ENCODE results near the gene PGAP2.

DNA sequence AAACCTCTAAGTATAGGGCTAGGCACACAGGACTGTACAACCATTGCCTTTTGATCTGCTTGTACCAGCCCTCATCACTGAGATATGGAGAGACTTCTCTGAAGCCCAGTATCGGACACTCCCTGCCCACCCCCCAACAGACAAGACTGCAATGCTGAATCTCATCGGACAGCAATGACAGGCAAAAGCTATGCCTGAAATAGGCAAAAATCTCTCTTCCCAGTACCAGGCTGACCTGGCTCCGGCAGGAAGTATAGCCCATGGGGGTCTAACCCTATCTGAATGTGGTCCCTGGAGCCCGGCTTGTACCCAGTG is 25.9 kb downstream of the PGAP2 start:
- TF ChIP-seq POLR2A (IDR thresholded peaks at IDR 0.05): no peak
- TF ChIP-seq, protein P1, sequence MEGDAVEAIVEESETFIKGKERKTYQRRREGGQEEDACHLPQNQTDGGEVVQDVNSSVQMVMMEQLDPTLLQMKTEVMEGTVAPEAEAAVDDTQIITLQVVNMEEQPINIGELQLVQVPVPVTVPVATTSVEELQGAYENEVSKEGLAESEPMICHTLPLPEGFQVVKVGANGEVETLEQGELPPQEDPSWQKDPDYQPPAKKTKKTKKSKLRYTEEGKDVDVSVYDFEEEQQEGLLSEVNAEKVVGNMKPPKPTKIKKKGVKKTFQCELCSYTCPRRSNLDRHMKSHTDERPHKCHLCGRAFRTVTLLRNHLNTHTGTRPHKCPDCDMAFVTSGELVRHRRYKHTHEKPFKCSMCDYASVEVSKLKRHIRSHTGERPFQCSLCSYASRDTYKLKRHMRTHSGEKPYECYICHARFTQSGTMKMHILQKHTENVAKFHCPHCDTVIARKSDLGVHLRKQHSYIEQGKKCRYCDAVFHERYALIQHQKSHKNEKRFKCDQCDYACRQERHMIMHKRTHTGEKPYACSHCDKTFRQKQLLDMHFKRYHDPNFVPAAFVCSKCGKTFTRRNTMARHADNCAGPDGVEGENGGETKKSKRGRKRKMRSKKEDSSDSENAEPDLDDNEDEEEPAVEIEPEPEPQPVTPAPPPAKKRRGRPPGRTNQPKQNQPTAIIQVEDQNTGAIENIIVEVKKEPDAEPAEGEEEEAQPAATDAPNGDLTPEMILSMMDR (IDR thresholded peaks at IDR 0.05): no peak
- TF ChIP-seq POLR2AphosphoS5 (IDR thresholded peaks at IDR 0.05): no peak

Data from suprapubic skin (tissue), 4 donors.